Measurements from ENCODE around the gene POU2AF3. TPM values are rescaled to one million over a fixed set of nuclear protein-coding genes. Genes with fewer than 3 reads are reported as not detected.

The POU2AF3 gene
- total and polyA plus RNA-seq, 10 of the 15 experiments (the other 5 are each of a cell fraction or from before 2014, with no cell fraction given), result 0.17 TPM; not detected in 8

DNA sequence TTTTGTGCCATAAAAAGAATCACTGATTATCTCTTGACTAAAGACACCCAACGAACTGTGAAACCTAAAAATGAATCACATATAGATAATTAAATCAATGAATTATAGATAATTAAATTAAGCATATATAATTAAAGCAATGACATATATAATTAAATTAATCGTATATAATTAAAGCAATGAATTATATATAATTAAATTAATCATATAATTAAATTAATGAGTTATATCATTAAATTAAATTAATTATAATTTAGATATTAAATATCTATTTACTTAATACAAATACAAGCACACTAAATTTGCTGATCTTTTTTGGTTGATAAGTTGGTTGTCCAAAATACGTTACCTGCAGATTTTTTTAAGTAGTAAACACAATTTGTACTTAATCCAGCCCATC is 49.8 kb downstream of the POU2AF3 start:
- Histone ChIP-seq H3K27me3 (replicated peaks in 1 of 2; ENCODE audit: control insufficient read depth in 2 of 2, insufficient read depth in 2 of 2, low read length in 1 of 2) (no peaks in the 10 kb centered on the region), H3K27ac (ENCODE audit: control insufficient read depth, insufficient read depth) (no peak overlapping the region), H4K20me1 (ENCODE audit: control insufficient read depth, insufficient read depth) (no peaks in the 10 kb centered on the region), H3K36me3 (ENCODE audit: control insufficient read depth in 2 of 2, insufficient read depth in 2 of 2, low read length in 1 of 2) (peaks cover 2 to 16% of the 10 kb centered on the region in 2 experiments), H3K9ac (ENCODE audit: control insufficient read depth, insufficient read depth, low read length) (no peak overlapping the region), H3K9me3 (replicated peaks; ENCODE audit: control insufficient read depth, insufficient read depth, low read length) (no peaks in the 10 kb centered on the region), H3K4me2 (ENCODE audit: control insufficient read depth, insufficient read depth) (no peak overlapping the region), H3K4me3 (no peak overlapping the region), H3K4me1 (ENCODE audit: control insufficient read depth, insufficient read depth, low read length) (peaks cover 5% of the 10 kb centered on the region; the same call in 1 of the 2 replicates), H2AFZ (ENCODE audit: control insufficient read depth, low read depth, low read length) (no peak overlapping the region), H3K79me2 (ENCODE audit: control insufficient read depth, insufficient read depth, low read length) (no peaks in the 10 kb centered on the region)
- ChIA-PET POLR2A (no interaction called here), RAD21 (ENCODE audit: unreplicated experiment) (interaction anchor here (4.7 kb wide), 1 partner anchor 70 kb away, joined by 20 read pairs; no protein-coding TSS in a partner anchor), CTCF (interaction anchor here (0.7 to 2.3 kb wide), 4 partner anchors 75 to 82 kb away, joined by 3 to 10 read pairs (median 4); no protein-coding TSS in a partner anchor), SMC1A (ENCODE audit: uncharacterized antibody, unreplicated experiment) (interaction anchor here (1.6 to 32.6 kb wide), 2 partner anchors 51 to 69 kb away, joined by 5 to 972 read pairs; no protein-coding TSS in a partner anchor)
- ATAC-seq (no peak), FAIRE-seq (no peak), DNase-seq (ENCODE audit: low read depth, low spot score) (no peak)
- intact Hi-C loops (cut with micrococcal nuclease; ENCODE audit: unreplicated experiment) (loop anchor here (5.0 kb wide), 1 partner anchor 66 kb away; no protein-coding TSS in a partner anchor), in situ Hi-C loops (cut with MboI) (no loop called here)
- BruUV-seq (replicated peaks), result no TSS peak
- 64% methylated on average over 3 of the region's 3 CpGs for WGBS (ENCODE audit: insufficient coverage, insufficient replicate concordance, low lambda C conversion rate, missing lambda C conversion rate)
- TF ChIP-seq ESRRA (IDR thresholded peaks at IDR 0.05; ENCODE audit: low read length) (no peak), TARDBP (IDR thresholded peaks at IDR 0.05; ENCODE audit: borderline replicate concordance) (no peak), MYB (IDR thresholded peaks at IDR 0.05; ENCODE audit: borderline replicate concordance, low read depth, low read length) (no peak)
- TF ChIP-seq, protein P1, sequence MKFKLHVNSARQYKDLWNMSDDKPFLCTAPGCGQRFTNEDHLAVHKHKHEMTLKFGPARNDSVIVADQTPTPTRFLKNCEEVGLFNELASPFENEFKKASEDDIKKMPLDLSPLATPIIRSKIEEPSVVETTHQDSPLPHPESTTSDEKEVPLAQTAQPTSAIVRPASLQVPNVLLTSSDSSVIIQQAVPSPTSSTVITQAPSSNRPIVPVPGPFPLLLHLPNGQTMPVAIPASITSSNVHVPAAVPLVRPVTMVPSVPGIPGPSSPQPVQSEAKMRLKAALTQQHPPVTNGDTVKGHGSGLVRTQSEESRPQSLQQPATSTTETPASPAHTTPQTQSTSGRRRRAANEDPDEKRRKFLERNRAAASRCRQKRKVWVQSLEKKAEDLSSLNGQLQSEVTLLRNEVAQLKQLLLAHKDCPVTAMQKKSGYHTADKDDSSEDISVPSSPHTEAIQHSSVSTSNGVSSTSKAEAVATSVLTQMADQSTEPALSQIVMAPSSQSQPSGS (IDR thresholded peaks at IDR 0.05; ENCODE audit: low read length), result peak; percentile 27; the same call in 1 of the 2 replicates

GRCh38 chr11:111349191-111349695 is 50.9 kb downstream of the POU2AF3 start:
- no peaks in the 10 kb centered on the region for H4K20me1 ChIP-seq (ENCODE audit: control insufficient read depth, insufficient read depth)
- H3K4me2 ChIP-seq (ENCODE audit: control insufficient read depth, insufficient read depth), result no peak overlapping the region
- DNase-seq (ENCODE audit: low read depth, low spot score), result no peak
- no peak overlapping the region for H3K27ac ChIP-seq (ENCODE audit: control insufficient read depth, insufficient read depth)
- H3K36me3 ChIP-seq (ENCODE audit: control insufficient read depth in 2 of 2, insufficient read depth in 2 of 2, low read length in 1 of 2), result peaks cover 6 to 19% of the 10 kb centered on the region in 2 experiments
- in situ Hi-C loops (cut with MboI) (no loop called here), intact Hi-C loops (cut with micrococcal nuclease; ENCODE audit: unreplicated experiment) (loop anchor here (5.0 kb wide), 1 partner anchor 67 kb away; no protein-coding TSS in a partner anchor)
- ChIA-PET CTCF (interaction anchor here (1.0 to 2.3 kb wide), 5 partner anchors 65 to 81 kb away, joined by 3 to 10 read pairs (median 3); no protein-coding TSS in a partner anchor), RAD21 (ENCODE audit: unreplicated experiment) (interaction anchor here (0.7 to 4.7 kb wide), 6 partner anchors 30 to 86 kb away, joined by 3 to 20 read pairs (median 4); partner anchors contain the start of gene POU2AF1), POLR2A (interaction anchor here (0.8 to 1.3 kb wide), 3 partner anchors 18 to 71 kb away, joined by 3 read pairs; no protein-coding TSS in a partner anchor), SMC1A (ENCODE audit: uncharacterized antibody, unreplicated experiment) (interaction anchor here (1.3 to 32.6 kb wide), 5 partner anchors 15 to 68 kb away, joined by 4 to 972 read pairs (median 11); no protein-coding TSS in a partner anchor)
- peak; percentile 61 for ATAC-seq
- no peak overlapping the region for H3K4me3 ChIP-seq
- H3K27me3 ChIP-seq (replicated peaks in 1 of 2; ENCODE audit: control insufficient read depth in 2 of 2, insufficient read depth in 2 of 2, low read length in 1 of 2), result no peaks in the 10 kb centered on the region
- H3K4me1 ChIP-seq (ENCODE audit: control insufficient read depth, insufficient read depth, low read length), result peaks cover 5% of the 10 kb centered on the region; the same call in 1 of the 2 replicates
- no peak overlapping the region for H3K9ac ChIP-seq (ENCODE audit: control insufficient read depth, insufficient read depth, low read length)
- no peaks in the 10 kb centered on the region for H3K9me3 ChIP-seq (replicated peaks; ENCODE audit: control insufficient read depth, insufficient read depth, low read length)
- no peak for FAIRE-seq
- WGBS (ENCODE audit: insufficient coverage, insufficient replicate concordance, low lambda C conversion rate, missing lambda C conversion rate), result 16% methylated on average over 2 of the region's 2 CpGs
- H3K79me2 ChIP-seq (ENCODE audit: control insufficient read depth, insufficient read depth, low read length), result no peaks in the 10 kb centered on the region
- no peak overlapping the region for H2AFZ ChIP-seq (ENCODE audit: control insufficient read depth, low read depth, low read length)
- no TSS peak for BruUV-seq (replicated peaks)
- TF ChIP-seq, protein P2, sequence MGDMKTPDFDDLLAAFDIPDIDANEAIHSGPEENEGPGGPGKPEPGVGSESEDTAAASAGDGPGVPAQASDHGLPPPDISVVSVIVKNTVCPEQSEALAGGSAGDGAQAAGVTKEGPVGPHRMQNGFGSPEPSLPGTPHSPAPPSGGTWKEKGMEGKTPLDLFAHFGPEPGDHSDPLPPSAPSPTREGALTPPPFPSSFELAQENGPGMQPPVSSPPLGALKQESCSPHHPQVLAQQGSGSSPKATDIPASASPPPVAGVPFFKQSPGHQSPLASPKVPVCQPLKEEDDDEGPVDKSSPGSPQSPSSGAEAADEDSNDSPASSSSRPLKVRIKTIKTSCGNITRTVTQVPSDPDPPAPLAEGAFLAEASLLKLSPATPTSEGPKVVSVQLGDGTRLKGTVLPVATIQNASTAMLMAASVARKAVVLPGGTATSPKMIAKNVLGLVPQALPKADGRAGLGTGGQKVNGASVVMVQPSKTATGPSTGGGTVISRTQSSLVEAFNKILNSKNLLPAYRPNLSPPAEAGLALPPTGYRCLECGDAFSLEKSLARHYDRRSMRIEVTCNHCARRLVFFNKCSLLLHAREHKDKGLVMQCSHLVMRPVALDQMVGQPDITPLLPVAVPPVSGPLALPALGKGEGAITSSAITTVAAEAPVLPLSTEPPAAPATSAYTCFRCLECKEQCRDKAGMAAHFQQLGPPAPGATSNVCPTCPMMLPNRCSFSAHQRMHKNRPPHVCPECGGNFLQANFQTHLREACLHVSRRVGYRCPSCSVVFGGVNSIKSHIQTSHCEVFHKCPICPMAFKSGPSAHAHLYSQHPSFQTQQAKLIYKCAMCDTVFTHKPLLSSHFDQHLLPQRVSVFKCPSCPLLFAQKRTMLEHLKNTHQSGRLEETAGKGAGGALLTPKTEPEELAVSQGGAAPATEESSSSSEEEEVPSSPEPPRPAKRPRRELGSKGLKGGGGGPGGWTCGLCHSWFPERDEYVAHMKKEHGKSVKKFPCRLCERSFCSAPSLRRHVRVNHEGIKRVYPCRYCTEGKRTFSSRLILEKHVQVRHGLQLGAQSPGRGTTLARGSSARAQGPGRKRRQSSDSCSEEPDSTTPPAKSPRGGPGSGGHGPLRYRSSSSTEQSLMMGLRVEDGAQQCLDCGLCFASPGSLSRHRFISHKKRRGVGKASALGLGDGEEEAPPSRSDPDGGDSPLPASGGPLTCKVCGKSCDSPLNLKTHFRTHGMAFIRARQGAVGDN (IDR thresholded peaks at IDR 0.05), result no peak
- TF ChIP-seq RELB (IDR thresholded peaks at IDR 0.05; ENCODE audit: low read depth), result no peak
- no peak for TF ChIP-seq PML (IDR thresholded peaks at IDR 0.05; ENCODE audit: low read length)
- no peak for TF ChIP-seq JUND (IDR thresholded peaks at IDR 0.05; ENCODE audit: low read depth, low read length)
